K562 (cell line): ENCODE results near the gene TAF5L. TPM values are rescaled to one million over a fixed set of nuclear protein-coding genes. Genes with fewer than 3 reads are reported as not detected.

Source experiments
- ATAC-seq: fragments of 200-7000 bp; cut with Tn5 transposase; 3 replicates; pipeline ENCODE4 v1.9.1; 2020; ENCODE audit warnings: moderate library complexity
- BruUV-seq: library from RNA; stranded (reverse); fragments of 400-500 nt; replicated peaks from 2 replicates; lab custom pipeline; 2021; lab: Mats Ljungman, UMichigan
- CTCF ChIA-PET: fragments of 300-600 bp; formaldehyde crosslinking; extraction: SDS; loops from one replicate; lab custom pipeline; 2021; ENCODE audit warnings: low intra/inter-chr PET ratio; lab: Yijun Ruan, JAX
- POLR2A ChIA-PET: fragments of 300-600, 350-650 bp; sonication (Branson Sonifier 250); formaldehyde crosslinking; extraction: SDS; loops from one replicate; lab custom pipeline; 2021; ENCODE audit warnings: antibody characterized with exemption, inconsistent platforms; lab: Yijun Ruan, JAX
- DNase-seq, 4 experiments: peaks; one replicate each; pipeline versions ENCODE4 v3.0.0 to v3.0.0-alpha.2; 2011 to 2018; ENCODE audit warnings: low spot score in 3 of 4, mixed read lengths in 3 of 4; ENCODE audit errors: extremely low read depth in 1 of 4
- FAIRE-seq: peaks from 2 replicates; lab custom pipeline; 2011; peaks lifted over from hg19 to GRCh38; lab: Jason Lieb, UNC
- H2AFZ ChIP-seq: 2 replicates; pipeline ENCODE4 v1.6.0; 2011; ENCODE audit warnings: low read depth, low read length, control low read depth, inconsistent platforms
- H3K27ac ChIP-seq: fragments of 200-600 bp; 3 replicates; pipeline ENCODE4 v1.8.0; 2011; ENCODE audit warnings: low read depth, mild to moderate bottlenecking, control low read depth, inconsistent platforms, low read length, moderate library complexity, mixed read lengths; ENCODE audit errors: extremely low read depth
- H3K27me3 ChIP-seq, 2 experiments: fragments of 300-600 bp in 1 of 2; 2 replicates in 1 of 2; 3 replicates in 1 of 2; pipeline versions ENCODE4 v1.6.0 to v1.8.0; 2011; ENCODE audit warnings: inconsistent platforms in 2 of 2, low read length in 2 of 2, mild to moderate bottlenecking in 1 of 2, mixed read lengths in 1 of 2, moderate library complexity in 1 of 2; ENCODE audit not compliant: control insufficient read depth in 2 of 2, insufficient read depth in 2 of 2
- H3K36me3 ChIP-seq: fragments of 300-600 bp; 3 replicates; pipeline ENCODE4 v1.8.0; 2011; ENCODE audit warnings: mild to moderate bottlenecking, low read length, inconsistent platforms; ENCODE audit not compliant: control insufficient read depth, insufficient read depth
- H3K4me1 ChIP-seq, 2 experiments: fragments of 200-600 bp in 1 of 2; replicated peaks in 1 of 2; 2 replicates in 1 of 2; 3 replicates in 1 of 2; pipeline versions ENCODE4 v1.5.1 to v1.8.0; 2011; ENCODE audit warnings: inconsistent platforms in 2 of 2, low read length in 2 of 2, mild to moderate bottlenecking in 1 of 2, mixed read lengths in 1 of 2, moderate library complexity in 1 of 2; ENCODE audit not compliant: control insufficient read depth in 2 of 2, insufficient read depth in 2 of 2
- H3K4me2 ChIP-seq: 2 replicates; pipeline ENCODE4 v1.6.1; 2011; ENCODE audit warnings: low read length, control low read depth, inconsistent platforms, mixed read lengths; ENCODE audit not compliant: insufficient read depth
- H3K4me3 ChIP-seq: fragments of 200-600 bp; sonication (generic), shearing (Covaris generic); 2 replicates; pipeline ENCODE4 v1.5.1; 2016; ENCODE audit warnings: control low read depth, inconsistent platforms
- H3K79me2 ChIP-seq: fragments of 200-600 bp; 3 replicates; pipeline ENCODE4 v1.8.0; 2011; ENCODE audit warnings: low read length, inconsistent platforms; ENCODE audit not compliant: control insufficient read depth, insufficient read depth
- H3K9ac ChIP-seq, 2 experiments: 2 replicates each; pipeline versions ENCODE4 v1.6.0 to v1.6.1; 2011; ENCODE audit warnings: low read depth in 2 of 2, low read length in 2 of 2, control low read depth in 1 of 2, inconsistent platforms in 1 of 2, mild to moderate bottlenecking in 1 of 2, mixed read lengths in 1 of 2; ENCODE audit not compliant: insufficient read depth in 1 of 2
- H3K9me1 ChIP-seq: one replicate; pipeline ENCODE4 v1.6.0; 2011; ENCODE audit warnings: inconsistent platforms, mild to moderate bottlenecking, low read length, moderate library complexity; ENCODE audit not compliant: control insufficient read depth, insufficient read depth
- H3K9me3 ChIP-seq: replicated peaks from 2 replicates; pipeline ENCODE4 v1.5.1; 2011; ENCODE audit warnings: low read depth, low read length, inconsistent platforms; ENCODE audit not compliant: control insufficient read depth, insufficient read depth
- H4K20me1 ChIP-seq: replicated peaks from 2 replicates; pipeline ENCODE4 v1.6.1; 2011; ENCODE audit warnings: low read length, inconsistent platforms, mixed read lengths; ENCODE audit not compliant: control insufficient read depth, insufficient read depth
- BHLHE40 ChIP-seq: IDR thresholded peaks from 2 replicates; pipeline ENCODE4 v1.6.1; 2011; ENCODE audit warnings: low read length, improper control_type of control experiment
- FOS ChIP-seq: IDR thresholded peaks from 3 replicates; pipeline ENCODE4 v1.6.1; 2011; ENCODE audit not compliant: insufficient read length; ENCODE audit errors: extremely low read depth
- HLTF ChIP-seq: fragments of 450-650 bp; IDR thresholded peaks from 2 replicates; pipeline ENCODE4 v1.6.1; 2016
- MXI1 ChIP-seq: IDR thresholded peaks from 2 replicates; pipeline ENCODE4 v1.6.1; 2011; ENCODE audit warnings: low read depth, mild to moderate bottlenecking, improper control_type of control experiment, low read length
- NFIC ChIP-seq: fragments of 450-650 bp; IDR thresholded peaks from 2 replicates; pipeline ENCODE4 v1.6.1; 2017; ENCODE audit warnings: mild to moderate bottlenecking, inconsistent platforms
- RERE ChIP-seq: sonication (generic); formaldehyde crosslinking; IDR thresholded peaks from 2 replicates; pipeline ENCODE4 v1.8.0; 2023; ENCODE audit warnings: missing genetic modification reagents, mild to moderate bottlenecking, borderline replicate concordance
- TEAD2 ChIP-seq: fragments of 450-650 bp; IDR thresholded peaks from 2 replicates; pipeline ENCODE4 v1.6.1; 2016; ENCODE audit warnings: missing genetic modification characterization, control low read depth, missing compliant biosample characterization
- XRCC3 ChIP-seq: fragments of 450-650 bp; IDR thresholded peaks from 2 replicates; pipeline ENCODE4 v1.6.1; 2017; ENCODE audit warnings: mild to moderate bottlenecking, moderate library complexity
- WGBS: fragments of 100-300 bp; shearing (Covaris generic); methylation state at CpG from one replicate; pipeline ENCODE4 v1.1.6; 2016; ENCODE audit warnings: low coverage, mixed read lengths; ENCODE audit not compliant: insufficient coverage; ENCODE audit errors: missing lambda C conversion rate; 5-methylcytosine and 5-hydroxymethylcytosine counted together
- in situ Hi-C: fragments of 300-500 bp; cut with MboI; formaldehyde crosslinking; loops from 4 replicates; pipeline ENCODE4 v1.15.0; 2018; ENCODE audit warnings: inconsistent platforms, mixed read lengths
- intact Hi-C: fragments of 100-400 bp; cut with micrococcal nuclease; formaldehyde crosslinking; loops from 2 replicates; pipeline ENCODE4 v1.14.2; 2022
- polyA plus RNA-seq, 8 experiments: library from polyadenylated mRNA; depleted of rRNA in 4 of 8; stranded (reverse) in 5 of 8; unstranded in 3 of 8; fragments of >200 nt; fragmentation: Nextera tagmentation in 2 of 8; fragmentation: Illumina TruSeq in 1 of 8; extraction: Ambion mirVana in 2 of 8; extraction: Trizol in 1 of 8; gene quantifications; 2 replicates each; pipeline versions ENCODE4 v1.2.1 to v1.2.3, GENCODE V29; 2011 to 2014; ENCODE audit warnings: inconsistent platforms in 1 of 8, missing spikeins in 1 of 8
- total RNA-seq, 7 experiments: library from RNA; depleted of rRNA in 6 of 7; stranded (reverse); fragments of >200 nt in 6 of 7; fragmentation: Illumina TruSeq in 2 of 7; extraction: Trizol in 2 of 7; gene quantifications; 2 replicates each; pipeline versions ENCODE4 v1.2.1 to v1.2.3, GENCODE V29; 2011 to 2021; ENCODE audit warnings: low replicate concordance in 1 of 7

The TAF5L gene
- total and polyA plus RNA-seq, 9 of the 15 experiments (the other 6 are each of a cell fraction or from before 2014, with no cell fraction given) = 2.2 to 34.2 (median 23.3) TPM

DNA sequence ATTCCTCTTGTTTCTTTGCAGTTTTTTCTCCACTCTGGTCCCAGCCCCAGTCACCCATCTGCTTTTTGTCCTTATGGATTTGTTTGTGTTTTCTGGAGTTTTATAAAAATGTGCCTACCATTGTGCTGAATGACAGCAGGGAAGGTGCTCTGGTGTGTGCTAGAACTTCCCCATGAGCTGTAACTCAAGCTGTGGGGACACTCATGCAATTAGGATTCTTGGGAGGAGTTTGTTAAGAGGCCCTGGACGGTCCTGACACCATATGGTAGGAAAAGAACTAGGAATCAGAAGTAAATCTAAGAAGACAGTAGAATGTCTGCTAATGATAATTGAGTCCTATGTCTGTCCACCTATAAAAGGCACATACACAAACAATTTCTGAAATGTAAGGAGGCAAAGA lies 27.5 kb upstream of the TAF5L start:
- TF ChIP-seq MXI1 (no peak), FOS (no peak), BHLHE40 (no peak), RERE (CRISPR knock-in tag) (no peak), XRCC3 (no peak), HLTF (no peak), NFIC (no peak), TEAD2 (tag) (no peak)
- in situ Hi-C loops = no loop called here
- Histone ChIP-seq H4K20me1 (no peaks in the 10 kb centered on the region), H3K4me2 (no peak overlapping the region), H3K79me2 (no peaks in the 10 kb centered on the region), H3K27ac (no peak overlapping the region), H3K9ac (no peak overlapping the region), H3K9me3 (no peaks in the 10 kb centered on the region), H3K4me1 (no peaks in the 10 kb centered on the region), H3K36me3 (peaks cover 97% of the 10 kb centered on the region), H2AFZ (no peak overlapping the region), H3K27me3 (no peaks in the 10 kb centered on the region), H3K4me3 (no peak overlapping the region), H3K9me1 (no peaks in the 10 kb centered on the region)
- whole genome bisulfite sequencing = 82% methylated on average over 1 of the region's 1 CpG
- FAIRE-seq = no peak
- BruUV-seq = no TSS peak
- no peak for ATAC-seq
- no peak for DNase-seq
- intact Hi-C loops = no loop called here
- POLR2A ChIA-PET = no interaction called here
- CTCF ChIA-PET = no interaction called here
